Uterus (tissue), 4 donors: Measurements from ENCODE around the gene ZNF219. TPM values are rescaled to one million over a fixed set of nuclear protein-coding genes. Genes with fewer than 3 reads are reported as not detected.
A peak's percentile ranks its signal among the peaks of the same experiment; 100 is the strongest.

Source experiments
- DNase-seq, 2 donors: peaks; one replicate each; pipeline ENCODE4 v3.0.0-alpha.2; 2019 to 2020
- H3K27ac ChIP-seq, 2 donors: fragments of 200-600 bp; sonication (generic); 1 replicate in 1 of 2; 2 replicates in 1 of 2; pipeline ENCODE4 v1.5.1; 2016 to 2018
- H3K27me3 ChIP-seq, 2 donors: fragments of 200-600 bp; sonication (generic); one replicate each; pipeline ENCODE4 v1.5.1; 2018 to 2019; ENCODE audit warnings: control low read depth in 1 of 2
- H3K36me3 ChIP-seq, 2 donors: fragments of 200-600 bp; sonication (generic); one replicate each; pipeline ENCODE4 v1.5.1; 2019; ENCODE audit warnings: control low read depth in 1 of 2
- H3K4me1 ChIP-seq, 2 donors: fragments of 200-600 bp; sonication (generic); one replicate each; pipeline ENCODE4 v1.5.1; 2018 to 2019; ENCODE audit warnings: control low read depth in 1 of 2
- H3K4me3 ChIP-seq, 2 donors: fragments of 200-600 bp; sonication (generic); 1 replicate in 1 of 2; 2 replicates in 1 of 2; pipeline ENCODE4 v1.5.1; 2018 to 2019; ENCODE audit warnings: mild to moderate bottlenecking in 1 of 2
- H3K9me3 ChIP-seq, 2 donors: fragments of 200-600 bp; sonication (generic); one replicate each; pipeline ENCODE4 v1.5.1; 2019; ENCODE audit warnings: control low read depth in 1 of 2
- CTCF ChIP-seq, 4 experiments: fragments of 200-600 bp in 2 of 4; fragments of 450-650 bp in 2 of 4; sonication (generic) in 2 of 4; IDR thresholded peaks; one replicate each; pipeline ENCODE4 v1.5.1; 2016 to 2019; ENCODE audit warnings: antibody characterized with exemption in 4 of 4, mild to moderate bottlenecking in 2 of 4, moderate library complexity in 1 of 4
- POLR2A ChIP-seq, 2 donors: fragments of 450-650 bp; IDR thresholded peaks; one replicate each; pipeline ENCODE4 v1.6.1; 2016; ENCODE audit warnings: antibody characterized with exemption in 2 of 2, mild to moderate bottlenecking in 1 of 2, moderate library complexity in 1 of 2
- intact Hi-C: fragments of 100-400 bp; cut with DNase I; formaldehyde crosslinking; loops from one replicate; pipeline ENCODE4 v1.15.1; 2023; ENCODE audit warnings: low total_unique reads
- total RNA-seq, 4 donors: library from RNA; depleted of rRNA in 3 of 4; stranded (reverse); fragments of >200 nt in 3 of 4; gene quantifications; one replicate each; pipeline versions ENCODE4 v1.1.0 to v1.2.4, GENCODE V29; 2014 to 2023
- donor health status: DM: yes; HTN: yes; CAD: no.

Gene ZNF219
- total RNA-seq, 4 donors from 2014 or later = 7.4 to 56.8 (median 15.9) TPM

- intact Hi-C loops = no loop called here
- H3K27me3 ChIP-seq = no peaks in the 10 kb centered on the region
- DNase-seq = no peak
- TF ChIP-seq POLR2A (IDR thresholded peaks at IDR 0.05) (no peak), CTCF (IDR thresholded peaks at IDR 0.05) (no peak)
- H3K9me3 ChIP-seq = no peaks in the 10 kb centered on the region
- H3K36me3 ChIP-seq = no peaks in the 10 kb centered on the region
- H3K4me3 ChIP-seq = no peak overlapping the region
- H3K4me1 ChIP-seq = no peaks in the 10 kb centered on the region
- H3K27ac ChIP-seq = no peak overlapping the region
Observed at GRCh38 chr14:21075719-21076437, 22.6 kb downstream of the ZNF219 start.

GRCh38 chr14:21074398-21075272 lies 23.8 kb downstream of the ZNF219 start:
- intact Hi-C loops = no loop called here
- H3K4me1 ChIP-seq = no peaks in the 10 kb centered on the region
- no peaks in the 10 kb centered on the region for H3K36me3 ChIP-seq
- H3K27ac ChIP-seq = peak overlapping the region in 1 of 2 donors; percentile 13
- H3K27me3 ChIP-seq = no peaks in the 10 kb centered on the region
- H3K9me3 ChIP-seq = no peaks in the 10 kb centered on the region
- H3K4me3 ChIP-seq = no peak overlapping the region
- DNase-seq = no peak
- TF ChIP-seq CTCF (IDR thresholded peaks at IDR 0.05) (no peak), POLR2A (IDR thresholded peaks at IDR 0.05) (no peak)

GRCh38 chr14:21073921-21074320 lies 24.5 kb downstream of the ZNF219 start:
- no peak overlapping the region for H3K4me3 ChIP-seq
- H3K27ac ChIP-seq = peak overlapping the region in 1 of 2 donors; percentile 19
- H3K4me1 ChIP-seq = no peaks in the 10 kb centered on the region
- TF ChIP-seq CTCF (IDR thresholded peaks at IDR 0.05) = no peak
- TF ChIP-seq POLR2A (IDR thresholded peaks at IDR 0.05) = no peak
- no peaks in the 10 kb centered on the region for H3K9me3 ChIP-seq
- no peak for DNase-seq
- intact Hi-C loops = no loop called here
- H3K36me3 ChIP-seq = no peaks in the 10 kb centered on the region
- no peaks in the 10 kb centered on the region for H3K27me3 ChIP-seq

- DNase-seq = no peak
- Histone ChIP-seq H3K27ac (peak overlapping the region; percentile 95), H3K9me3 (no peaks in the 10 kb centered on the region), H3K36me3 (no peaks in the 10 kb centered on the region), H3K27me3 (no peaks in the 10 kb centered on the region), H3K4me3 (no peak overlapping the region), H3K4me1 (no peaks in the 10 kb centered on the region)
- intact Hi-C loops = no loop called here
- TF ChIP-seq CTCF (IDR thresholded peaks at IDR 0.05) (no peak), POLR2A (IDR thresholded peaks at IDR 0.05) (no peak)
Observed at GRCh38 chr14:21072781-21073339, 25.6 kb downstream of the ZNF219 start.
